Dedifferentiated amniotic fluid mesenchymal stem cell (primary cell): Measurements from ENCODE around the gene INCENP.

ENCODE experiments used
- DNase-seq: peaks from one replicate; pipeline ENCODE4 v3.0.0-alpha.2; 2016; ENCODE audit errors: extremely low spot score

The INCENP gene

GRCh38 chr11:62124186-62125113 lies 639 bp downstream of the INCENP start:
- no peak for DNase-seq

DNA sequence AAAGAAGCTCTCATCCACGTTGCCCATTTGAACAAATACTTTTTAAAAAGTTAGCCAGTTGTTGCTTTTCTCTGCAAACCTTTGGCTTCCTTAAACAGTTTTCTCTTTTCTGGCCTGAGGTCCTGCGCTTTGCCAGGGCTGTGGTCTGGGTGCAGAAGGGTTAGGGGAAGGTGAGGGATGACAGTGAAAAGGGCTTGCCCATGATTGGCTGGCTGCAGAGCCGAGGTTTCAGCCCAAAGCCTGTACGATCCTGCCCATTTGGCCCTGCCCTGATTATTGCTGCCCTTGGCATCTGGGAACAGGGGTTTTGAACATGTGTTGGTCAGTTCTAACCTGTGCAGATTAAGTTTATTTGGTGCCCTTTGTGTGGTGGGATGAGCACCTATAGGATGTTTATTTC lies 1.5 kb downstream of the INCENP start:
- DNase-seq = no peak

- no peak for DNase-seq
These were observed 2.1 kb downstream of the INCENP start for GRCh38 chr11:62125881-62126280.

GRCh38 chr11:62127426-62127825 lies 3.6 kb downstream of the INCENP start:
- no peak for DNase-seq

DNA sequence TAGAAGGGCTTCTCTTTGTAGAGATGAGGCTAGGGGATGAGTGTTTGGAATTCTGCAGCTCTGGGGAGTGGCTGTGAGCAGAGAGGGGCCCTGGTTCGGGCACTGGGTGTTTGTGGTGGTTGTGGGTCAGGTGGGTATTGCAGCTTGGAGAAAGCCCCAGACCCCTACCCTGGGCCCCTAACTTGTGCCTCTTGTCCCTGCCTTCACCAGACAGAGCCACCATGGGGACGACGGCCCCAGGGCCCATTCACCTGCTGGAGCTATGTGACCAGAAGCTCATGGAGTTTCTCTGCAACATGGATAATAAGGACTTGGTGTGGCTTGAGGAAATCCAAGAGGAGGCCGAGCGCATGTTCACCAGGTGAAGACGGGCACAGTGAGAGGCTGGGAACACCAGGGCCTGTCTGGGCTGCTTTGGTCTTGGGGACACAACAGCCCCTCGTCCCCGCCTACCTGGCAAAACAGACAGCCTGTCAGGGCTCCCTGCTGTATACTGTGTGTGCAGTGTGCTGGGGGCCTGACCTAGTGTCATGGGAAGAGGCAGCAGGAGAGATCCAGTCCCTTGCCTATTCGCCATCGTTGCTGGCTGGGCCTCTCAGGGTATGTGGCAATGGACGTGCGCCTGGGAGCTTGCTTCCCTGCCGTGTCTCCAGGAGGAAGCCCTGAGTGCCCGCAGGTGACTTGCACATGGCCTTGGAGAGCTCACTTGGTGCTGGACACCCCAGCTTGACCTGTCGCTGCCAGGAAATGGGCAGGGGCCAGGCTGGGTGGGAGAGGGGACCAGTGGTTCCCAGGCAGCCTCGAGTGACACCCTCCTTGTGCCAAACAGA lies 4.3 kb downstream of the INCENP start:
- no peak for DNase-seq

DNA sequence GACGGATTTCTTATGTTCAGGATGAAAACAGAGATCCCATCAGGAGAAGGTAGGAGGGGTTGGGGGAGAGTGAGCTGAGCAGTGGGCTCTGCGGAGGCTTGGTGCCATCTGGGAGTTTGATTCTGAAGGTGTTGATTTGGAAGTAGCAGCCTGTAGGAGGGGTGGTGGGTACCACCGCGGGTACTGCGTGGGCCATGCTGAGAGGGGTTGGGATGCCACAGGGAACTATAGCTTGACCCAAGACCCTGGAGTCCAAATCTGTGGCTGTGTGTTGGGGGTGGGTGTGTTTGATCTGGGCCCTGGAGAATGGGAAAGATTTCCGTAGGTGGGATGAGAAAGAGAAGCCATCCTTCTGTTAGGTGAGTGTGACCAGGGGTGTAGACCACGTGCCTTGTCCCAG lies 5.0 kb downstream of the INCENP start:
- no peak for DNase-seq

DNA sequence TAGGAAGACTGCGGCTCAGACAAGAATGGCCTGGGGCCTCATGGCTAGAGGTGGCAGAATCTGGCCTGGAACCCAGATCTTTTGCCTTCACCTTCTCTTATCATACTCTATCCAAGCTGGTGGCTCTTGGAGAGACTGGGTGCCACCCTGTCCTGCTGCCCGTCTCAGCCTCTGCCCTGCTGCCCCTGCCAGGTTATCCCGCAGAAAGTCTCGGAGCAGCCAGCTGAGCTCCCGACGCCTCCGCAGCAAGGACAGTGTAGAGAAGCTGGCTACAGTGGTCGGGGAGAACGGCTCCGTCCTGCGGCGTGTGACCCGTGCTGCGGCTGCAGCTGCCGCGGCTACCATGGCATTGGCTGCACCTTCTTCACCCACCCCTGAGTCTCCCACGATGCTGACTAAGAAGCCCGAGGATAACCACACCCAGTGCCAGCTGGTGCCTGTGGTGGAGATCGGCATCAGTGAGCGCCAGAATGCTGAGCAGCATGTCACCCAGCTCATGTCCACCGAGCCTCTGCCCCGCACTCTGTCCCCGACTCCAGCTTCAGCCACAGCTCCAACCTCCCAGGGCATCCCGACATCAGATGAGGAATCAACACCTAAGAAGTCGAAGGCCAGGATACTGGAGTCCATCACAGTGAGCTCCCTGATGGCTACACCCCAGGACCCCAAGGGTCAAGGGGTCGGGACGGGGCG lies 5.9 kb downstream of the INCENP start:
- DNase-seq = no peak

- DNase-seq = no peak
These were observed 6.7 kb downstream of the INCENP start for GRCh38 chr11:62130283-62131169.

- no peak for DNase-seq
These were observed 7.3 kb downstream of the INCENP start for GRCh38 chr11:62131170-62131464.

DNA sequence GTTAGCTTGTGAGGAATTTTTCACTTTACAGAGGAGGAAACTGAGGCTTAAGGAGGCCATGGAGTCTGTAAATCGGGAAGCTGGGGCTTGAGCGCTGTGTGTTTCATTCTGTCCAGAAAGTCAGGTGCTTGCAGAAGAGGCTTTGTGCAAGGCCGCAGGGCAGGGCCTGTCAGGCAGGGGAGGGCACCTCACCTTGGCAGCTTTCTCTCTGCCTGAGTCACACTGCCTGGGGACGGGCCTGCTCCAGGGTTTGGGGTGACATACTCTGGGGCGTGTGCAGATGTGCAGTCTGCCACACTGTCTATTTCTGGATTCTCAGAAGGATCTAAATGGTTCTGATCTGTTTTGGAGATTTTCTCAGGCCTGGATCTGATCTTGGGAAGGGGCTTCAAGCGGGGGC lies 8.4 kb downstream of the INCENP start:
- DNase-seq = no peak

- no peak for DNase-seq
These were observed 9.0 kb downstream of the INCENP start for GRCh38 chr11:62132689-62133293.

DNA sequence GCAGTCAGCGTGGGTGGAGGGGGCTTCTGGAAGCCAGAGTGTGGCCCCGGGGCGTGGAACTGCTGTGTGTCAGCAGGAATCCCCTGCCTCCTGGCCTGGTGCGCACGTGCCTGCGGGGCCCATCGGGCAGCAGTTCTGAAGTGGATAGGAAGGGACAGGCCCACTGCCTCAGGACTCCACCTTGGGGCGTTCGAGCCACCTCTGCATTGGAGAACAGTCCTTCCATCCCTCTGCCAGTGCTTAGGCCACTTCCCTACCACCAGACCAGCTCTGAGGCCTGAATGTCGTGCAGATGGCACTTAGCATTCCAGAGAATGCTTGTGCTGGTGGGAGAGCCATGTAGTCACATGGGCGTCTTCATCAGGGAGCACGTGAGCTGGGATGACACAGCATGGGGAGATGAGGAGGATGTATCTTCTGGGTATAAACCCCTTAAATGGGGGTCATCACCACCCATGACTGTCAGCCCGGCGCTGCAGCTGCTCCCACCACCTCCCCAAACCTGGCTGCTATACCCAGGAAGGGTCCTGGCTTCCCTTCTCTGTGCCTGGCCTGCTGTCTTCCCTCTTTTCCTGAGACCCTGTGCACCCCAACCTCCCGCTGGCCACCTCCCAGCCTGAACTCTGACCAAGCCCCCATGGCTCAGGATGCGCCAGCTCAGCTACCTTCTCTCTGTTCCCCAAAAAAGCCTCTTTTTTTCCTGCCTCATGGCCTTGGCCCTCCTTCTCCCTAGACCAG lies 9.7 kb downstream of the INCENP start:
- DNase-seq = no peak

DNA sequence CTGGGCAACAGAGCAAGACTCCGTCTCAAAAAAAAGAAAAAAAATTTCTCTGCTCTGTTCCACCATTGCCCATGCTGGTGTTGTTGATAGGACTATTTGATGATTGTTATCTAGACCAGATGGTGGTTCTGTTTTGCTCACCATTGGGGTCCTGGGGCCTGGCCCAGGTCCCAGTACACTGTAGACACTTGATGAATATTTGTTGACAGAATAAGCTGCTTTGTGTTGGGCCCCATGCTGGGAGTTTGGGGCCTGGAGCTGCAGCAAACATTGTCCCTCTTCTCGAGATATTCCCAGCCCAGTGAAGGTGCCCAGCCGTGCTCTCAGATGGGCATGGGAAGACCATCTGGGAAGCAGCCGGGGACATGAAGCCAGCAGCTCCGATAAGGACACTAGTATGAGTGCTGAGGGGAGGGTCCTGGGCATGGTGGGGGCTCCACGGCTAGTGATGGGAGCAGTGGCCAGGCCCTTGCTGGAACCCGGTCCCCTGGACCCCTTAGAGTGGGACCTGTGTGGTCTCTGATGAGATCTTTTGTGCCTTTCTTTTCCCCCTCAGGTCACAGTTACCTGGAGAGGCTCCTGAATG lies 13.6 kb downstream of the INCENP start:
- DNase-seq = no peak

DNA sequence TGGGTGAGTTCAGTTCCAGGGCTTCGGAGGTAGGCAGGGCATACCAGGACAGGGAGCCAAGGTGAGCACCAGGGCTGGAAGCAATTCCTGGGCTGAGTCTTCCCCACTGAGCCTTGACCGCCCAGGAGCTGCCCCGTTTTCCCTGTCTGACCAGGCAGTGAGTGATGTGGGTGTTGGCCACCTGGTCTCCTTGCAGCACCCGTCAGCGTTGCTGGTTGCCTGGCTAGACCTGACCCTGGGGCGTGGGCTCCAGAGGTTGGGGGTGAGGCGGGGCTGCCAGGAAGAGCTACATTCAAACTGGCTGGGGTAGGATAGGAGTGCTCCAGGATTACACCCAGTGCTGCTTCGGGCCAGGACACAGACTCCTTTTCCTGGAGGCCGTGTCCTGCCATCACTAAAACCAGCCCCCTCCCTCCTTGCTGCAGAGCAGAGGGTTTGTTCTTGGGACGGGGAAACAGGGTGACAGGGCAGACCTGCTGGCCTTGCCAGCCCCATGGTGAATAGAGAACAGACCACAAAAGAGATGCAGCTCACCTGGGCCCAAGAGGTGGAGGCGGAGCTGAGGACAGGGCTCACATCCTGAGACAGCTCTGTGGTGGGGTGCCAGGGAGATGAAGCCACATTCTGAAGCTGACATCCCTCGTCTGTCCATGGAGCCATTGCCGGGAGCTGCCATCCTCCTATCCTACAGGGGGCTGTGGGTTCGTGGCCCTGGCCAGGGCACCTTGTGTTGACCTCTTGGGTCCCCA lies 14.2 kb downstream of the INCENP start:
- DNase-seq = no peak

DNA sequence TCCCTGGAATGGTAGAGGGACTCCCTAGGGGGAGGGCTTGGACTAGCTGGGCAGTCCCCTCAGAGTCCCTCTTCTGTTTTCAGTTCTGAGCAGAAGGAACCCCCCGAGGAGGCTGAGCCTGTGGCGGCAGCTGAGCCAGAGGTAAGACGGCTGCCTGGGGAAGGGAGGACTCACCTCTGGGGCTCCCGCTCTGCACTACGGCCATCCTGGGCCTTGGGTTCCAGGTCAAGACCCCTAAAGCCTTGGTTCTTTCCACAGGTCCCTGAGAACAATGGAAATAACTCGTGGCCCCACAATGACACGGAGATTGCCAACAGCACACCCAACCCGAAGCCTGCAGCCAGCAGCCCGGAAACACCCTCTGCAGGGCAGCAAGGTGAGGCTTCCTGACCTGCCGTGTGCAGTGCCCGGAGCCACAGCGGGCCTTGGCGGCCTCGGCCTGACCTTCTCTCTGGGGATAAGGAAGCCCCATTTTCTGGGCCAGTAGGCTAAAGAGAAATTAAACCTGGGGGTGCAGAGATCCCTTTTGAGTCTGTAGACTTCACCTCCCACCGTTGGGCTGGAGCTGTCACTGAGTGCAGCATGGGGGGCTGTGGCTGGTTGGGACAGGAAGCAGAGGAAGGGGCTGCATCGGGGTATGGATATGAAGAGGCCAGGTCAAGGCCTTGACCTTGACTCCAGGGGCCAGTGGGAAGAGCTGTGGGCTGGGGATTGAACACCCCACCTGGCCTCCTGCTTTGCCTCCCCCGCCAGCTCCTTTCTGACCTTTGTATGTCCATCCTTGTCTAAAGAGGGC lies 15.0 kb downstream of the INCENP start:
- DNase-seq = no peak

DNA sequence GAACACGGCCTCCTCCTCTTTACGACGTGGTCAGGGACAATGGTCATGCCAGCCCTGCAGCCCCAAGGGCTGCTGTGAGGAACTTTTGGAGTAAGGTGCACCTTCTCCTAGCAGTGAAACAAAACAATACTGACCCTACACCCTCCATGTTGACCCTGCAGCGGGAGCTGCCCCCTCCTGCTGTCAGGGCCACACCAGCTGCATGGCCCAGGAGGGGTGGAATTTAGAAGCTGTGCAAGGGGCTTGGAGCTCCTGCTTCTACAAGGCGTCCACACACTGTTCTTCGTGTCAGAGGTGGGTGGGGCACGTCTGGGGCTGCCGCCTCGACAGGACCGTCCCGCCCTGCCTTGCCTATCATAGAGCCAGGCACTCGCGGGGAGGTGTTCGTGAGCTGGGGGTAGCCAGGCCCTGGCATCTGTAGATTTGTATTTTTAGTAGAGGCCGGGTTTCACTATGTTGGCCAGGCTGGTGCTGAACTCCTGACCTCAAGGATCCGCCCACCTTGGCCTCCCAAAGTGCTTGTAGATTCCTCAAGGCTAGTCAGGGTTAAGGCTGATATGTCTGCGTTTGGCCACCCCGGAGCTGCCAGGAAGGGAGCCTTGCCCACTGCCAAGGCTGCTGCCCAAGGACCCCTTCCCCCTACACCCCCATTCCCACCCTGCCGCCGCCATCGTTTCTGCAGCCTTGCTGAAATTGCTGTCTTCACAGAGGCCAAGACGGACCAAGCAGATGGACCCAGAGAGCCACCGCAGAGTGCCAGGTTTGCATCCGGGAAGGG lies 15.9 kb downstream of the INCENP start:
- DNase-seq = no peak

- no peak for DNase-seq
These were observed 16.7 kb downstream of the INCENP start for GRCh38 chr11:62140304-62141110.
